Bronchial epithelial cell (primary cell): ENCODE data around the gene TSHR. TPM values are rescaled to one million over a fixed set of nuclear protein-coding genes. Genes with fewer than 3 reads are reported as not detected.

Experiments used
- DNase-seq: peaks from one replicate; pipeline ENCODE4 v3.0.0-alpha.2; 2010; ENCODE audit warnings: low read depth
- FAIRE-seq: peaks from 2 replicates; lab custom pipeline; 2011; peaks lifted over from hg19 to GRCh38; lab: Jason Lieb, UNC
- H3K27me3 ChIP-seq: 2 replicates; pipeline ENCODE4 v1.5.1; 2011; ENCODE audit warnings: low read length; ENCODE audit not compliant: control insufficient read depth, insufficient read depth
- H3K36me3 ChIP-seq: 2 replicates; pipeline ENCODE4 v1.5.1; 2011; ENCODE audit warnings: low read length; ENCODE audit not compliant: control insufficient read depth, insufficient read depth
- H3K4me3 ChIP-seq: 2 replicates; pipeline ENCODE4 v1.5.1; 2011; ENCODE audit warnings: mild to moderate bottlenecking, low read depth, low read length, control low read depth
- total RNA-seq: library from RNA; depleted of rRNA; stranded (reverse); fragments of >200 nt; gene quantifications from 2 replicates; pipeline ENCODE4 v1.2.1, GENCODE V29; 2014
- TF ChIP-seq, protein P1 (sequence below): IDR thresholded peaks from 2 replicates; pipeline ENCODE4 v1.5.1; 2011; ENCODE audit warnings: mild to moderate bottlenecking, moderate library complexity, low read length, control low read depth, inconsistent platforms; ENCODE audit not compliant: insufficient read depth, severe bottlenecking

The TSHR gene
- total RNA-seq, 1 donor from 2014 or later, result not detected

DNA sequence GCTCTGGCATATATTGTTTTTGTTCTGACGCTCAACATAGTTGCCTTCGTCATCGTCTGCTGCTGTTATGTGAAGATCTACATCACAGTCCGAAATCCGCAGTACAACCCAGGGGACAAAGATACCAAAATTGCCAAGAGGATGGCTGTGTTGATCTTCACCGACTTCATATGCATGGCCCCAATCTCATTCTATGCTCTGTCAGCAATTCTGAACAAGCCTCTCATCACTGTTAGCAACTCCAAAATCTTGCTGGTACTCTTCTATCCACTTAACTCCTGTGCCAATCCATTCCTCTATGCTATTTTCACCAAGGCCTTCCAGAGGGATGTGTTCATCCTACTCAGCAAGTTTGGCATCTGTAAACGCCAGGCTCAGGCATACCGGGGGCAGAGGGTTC lies 188.4 kb downstream of the TSHR start:
- no peak for DNase-seq

DNA sequence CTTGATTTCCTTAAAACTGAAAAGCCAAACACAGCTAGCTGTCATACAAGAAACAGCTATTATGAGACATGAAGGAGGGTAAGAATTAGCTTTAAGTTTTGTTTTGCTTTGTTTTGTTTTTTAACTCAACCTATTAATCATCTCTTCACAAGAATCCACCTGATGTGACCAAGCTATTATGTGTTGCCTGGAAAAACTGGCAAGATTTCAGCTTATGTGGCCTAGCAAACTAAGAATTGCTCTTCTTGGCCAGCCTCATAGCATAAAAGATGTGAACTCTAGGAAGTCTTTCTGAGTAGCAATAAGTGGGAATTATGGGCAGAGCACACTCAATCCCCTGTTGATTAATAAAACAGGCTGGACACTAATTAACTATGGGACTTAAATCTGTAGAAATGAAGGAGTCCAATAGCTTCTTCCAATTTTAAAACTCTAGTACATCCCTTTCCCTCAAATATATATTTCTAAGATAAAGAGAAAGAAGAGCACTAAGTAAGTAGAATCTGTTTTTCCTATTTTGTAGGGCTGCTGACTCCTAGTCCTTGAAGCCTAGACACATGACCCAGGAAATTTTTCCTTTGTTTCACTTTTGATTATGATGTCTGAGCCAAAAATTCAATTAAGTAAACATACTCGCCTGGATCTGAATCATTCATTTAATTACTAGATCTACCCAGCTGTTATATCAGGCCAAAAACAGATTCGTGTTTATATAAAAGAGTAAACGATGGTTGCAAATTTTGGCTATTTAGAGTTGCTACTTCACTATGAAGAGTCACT lies 189.6 kb downstream of the TSHR start:
- no peak for FAIRE-seq
- no peak overlapping the region for H3K4me3 ChIP-seq

More for the DNA sequence above, 188.4 kb downstream of the TSHR start:
- TF ChIP-seq, protein P1, sequence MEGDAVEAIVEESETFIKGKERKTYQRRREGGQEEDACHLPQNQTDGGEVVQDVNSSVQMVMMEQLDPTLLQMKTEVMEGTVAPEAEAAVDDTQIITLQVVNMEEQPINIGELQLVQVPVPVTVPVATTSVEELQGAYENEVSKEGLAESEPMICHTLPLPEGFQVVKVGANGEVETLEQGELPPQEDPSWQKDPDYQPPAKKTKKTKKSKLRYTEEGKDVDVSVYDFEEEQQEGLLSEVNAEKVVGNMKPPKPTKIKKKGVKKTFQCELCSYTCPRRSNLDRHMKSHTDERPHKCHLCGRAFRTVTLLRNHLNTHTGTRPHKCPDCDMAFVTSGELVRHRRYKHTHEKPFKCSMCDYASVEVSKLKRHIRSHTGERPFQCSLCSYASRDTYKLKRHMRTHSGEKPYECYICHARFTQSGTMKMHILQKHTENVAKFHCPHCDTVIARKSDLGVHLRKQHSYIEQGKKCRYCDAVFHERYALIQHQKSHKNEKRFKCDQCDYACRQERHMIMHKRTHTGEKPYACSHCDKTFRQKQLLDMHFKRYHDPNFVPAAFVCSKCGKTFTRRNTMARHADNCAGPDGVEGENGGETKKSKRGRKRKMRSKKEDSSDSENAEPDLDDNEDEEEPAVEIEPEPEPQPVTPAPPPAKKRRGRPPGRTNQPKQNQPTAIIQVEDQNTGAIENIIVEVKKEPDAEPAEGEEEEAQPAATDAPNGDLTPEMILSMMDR, result no peak
- Histone ChIP-seq H3K4me3 (no peak overlapping the region), H3K27me3 (no peaks in the 10 kb centered on the region), H3K36me3 (no peaks in the 10 kb centered on the region)
- FAIRE-seq, result no peak

DNA sequence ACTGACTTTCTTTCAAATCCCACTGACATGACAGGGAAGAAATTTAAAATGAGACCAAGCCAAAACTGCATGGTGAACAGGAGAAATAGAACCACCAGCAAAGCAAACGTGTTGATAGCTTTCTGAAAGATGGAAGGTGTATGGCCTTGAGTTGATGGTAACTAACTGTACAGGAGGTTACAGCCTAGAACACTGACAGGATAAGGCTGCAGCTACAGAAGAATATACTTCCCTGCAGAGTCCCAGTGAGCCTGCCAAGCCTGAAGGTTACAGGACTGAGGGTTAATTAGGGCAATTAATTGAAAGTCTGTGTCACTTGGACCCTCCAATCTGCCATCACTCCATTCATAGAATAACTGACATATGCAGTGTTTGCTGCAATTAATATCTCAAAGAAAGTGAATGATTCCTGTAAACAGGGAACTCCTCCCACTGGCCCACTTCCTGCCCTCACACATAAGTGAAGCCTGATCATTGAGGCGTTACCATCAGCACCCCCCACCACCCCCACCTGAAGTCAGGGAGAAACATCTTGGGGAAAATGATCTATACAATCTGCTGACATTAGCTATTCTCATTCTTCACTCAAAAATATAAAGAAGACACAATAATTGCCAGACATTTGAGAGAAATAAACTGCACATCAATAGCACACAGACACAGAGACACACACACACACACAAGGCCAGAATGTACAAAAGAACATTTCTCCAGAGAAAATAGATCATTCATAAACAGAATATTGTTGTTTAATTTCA lies 191.9 kb downstream of the TSHR start:
- TF ChIP-seq, protein P1, result no peak
- H3K4me3 ChIP-seq, result no peak overlapping the region
- no peaks in the 10 kb centered on the region for H3K27me3 ChIP-seq
- DNase-seq (no peak), FAIRE-seq (no peak)
- no peaks in the 10 kb centered on the region for H3K36me3 ChIP-seq

More for the DNA sequence above, 189.6 kb downstream of the TSHR start:
- H3K27me3 ChIP-seq, result no peaks in the 10 kb centered on the region
- TF ChIP-seq, protein P1, result no peak
- no peaks in the 10 kb centered on the region for H3K36me3 ChIP-seq
- no peak for DNase-seq

DNA sequence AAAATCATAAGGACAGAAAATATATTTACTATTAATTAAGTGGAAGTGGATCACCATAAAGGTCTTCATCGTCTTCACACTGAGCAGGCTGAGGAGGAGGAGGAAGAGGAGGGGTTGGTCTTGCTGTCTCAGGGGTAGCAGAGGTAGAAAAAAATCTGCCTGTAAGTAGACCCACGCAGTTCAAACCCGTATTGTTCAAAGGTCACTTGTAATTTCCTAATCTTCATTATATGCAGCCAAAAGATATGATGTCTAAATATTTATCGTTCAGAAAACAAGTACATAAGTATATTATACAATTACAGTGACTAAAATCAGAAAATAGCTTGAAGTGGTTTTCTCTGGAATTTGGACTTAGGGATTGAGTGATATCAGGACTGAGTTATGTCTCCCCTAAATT lies 193.2 kb downstream of the TSHR start:
- Histone ChIP-seq H3K4me3 (no peak overlapping the region), H3K36me3 (no peaks in the 10 kb centered on the region), H3K27me3 (no peaks in the 10 kb centered on the region)
- no peak for FAIRE-seq
- TF ChIP-seq, protein P1, result no peak
- DNase-seq, result no peak

DNA sequence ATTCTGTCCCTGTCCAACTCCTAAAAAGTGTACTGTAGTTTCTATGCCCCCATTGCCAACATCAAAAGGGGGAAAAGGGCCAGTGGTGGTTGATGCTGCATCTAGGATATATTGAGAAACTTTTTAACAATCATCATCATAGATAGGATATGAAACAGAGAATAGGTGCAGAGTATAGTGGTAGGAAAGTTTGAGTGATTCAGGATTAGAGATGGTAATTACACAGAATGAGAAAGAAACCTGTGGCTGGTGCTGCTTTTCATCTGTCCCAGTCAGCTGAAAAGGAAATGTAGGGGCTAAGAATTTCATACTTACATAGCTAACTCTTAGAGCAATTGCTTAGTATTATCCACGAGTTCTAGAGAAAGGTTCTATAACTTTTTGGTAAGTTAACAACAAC lies 197.8 kb downstream of the TSHR start:
- Histone ChIP-seq H3K4me3 (no peak overlapping the region), H3K27me3 (no peaks in the 10 kb centered on the region), H3K36me3 (no peaks in the 10 kb centered on the region)
- DNase-seq, result no peak
- no peak for FAIRE-seq
- TF ChIP-seq, protein P1, result no peak
